Measurements from ENCODE around the gene ADAMTS9. TPM values are rescaled to one million over a fixed set of nuclear protein-coding genes. Genes with fewer than 3 reads are reported as not detected.
A peak's percentile ranks its signal among the peaks of the same experiment; 100 is the strongest.

ADAMTS9 gene
- total RNA-seq, 1 donor from 2014 or later = 8.2 TPM

DNA sequence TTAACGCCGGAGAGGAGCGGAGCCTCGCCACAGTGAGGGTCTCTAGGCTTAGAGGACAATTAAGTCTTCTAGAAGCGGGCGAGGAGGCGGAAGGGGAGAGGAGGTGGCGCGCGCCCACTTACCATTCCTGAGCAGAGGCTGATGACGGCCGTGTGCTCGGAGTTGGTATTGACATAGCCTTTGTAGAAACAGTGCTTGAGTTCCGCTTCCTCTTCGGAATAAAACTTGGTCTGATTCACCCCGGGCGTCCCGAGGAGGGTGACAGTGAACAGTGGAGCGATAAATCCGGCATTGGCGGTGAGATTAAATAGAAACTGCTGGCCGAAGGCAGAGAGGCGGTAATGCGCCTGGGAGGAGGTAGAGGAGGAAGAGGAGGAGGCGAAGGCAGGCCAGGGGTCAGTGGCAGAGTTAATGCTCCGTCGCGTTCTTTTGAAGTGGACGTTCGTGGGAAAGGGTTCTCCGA lies 1.3 kb downstream of the ADAMTS9 start:
- DNase-seq (ENCODE audit: low spot score) = no peak

DNA sequence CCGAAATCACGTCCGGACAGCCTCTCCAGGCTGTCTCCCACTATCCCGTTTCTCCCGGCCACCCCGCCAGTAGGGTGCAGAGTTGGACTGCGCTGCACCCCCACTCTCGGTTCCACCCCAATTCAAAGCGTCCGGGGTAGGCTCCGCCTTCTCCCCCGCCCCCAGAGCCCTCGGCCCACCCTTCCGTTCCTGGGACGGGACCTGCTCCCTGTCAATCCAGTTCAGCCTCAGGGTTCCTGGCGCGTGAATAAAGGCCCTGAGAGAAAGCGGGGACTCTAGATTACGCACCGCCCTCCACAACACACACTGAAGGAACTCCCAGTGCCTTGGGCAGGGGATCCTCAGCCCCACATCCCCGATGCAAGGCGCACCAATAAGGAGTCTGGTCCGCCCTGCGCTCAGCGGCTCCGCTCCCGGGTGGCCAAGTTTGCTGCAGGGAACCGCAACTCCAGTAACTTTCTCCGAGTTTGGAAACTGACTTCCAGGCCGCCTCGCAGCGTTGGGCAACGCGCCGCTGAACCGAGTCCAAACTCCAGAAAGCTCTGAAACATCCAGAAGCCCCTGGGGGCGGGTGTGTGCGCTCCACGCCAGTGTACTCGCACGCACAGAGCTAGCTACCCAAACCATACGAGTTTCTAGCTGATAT lies 1.9 kb downstream of the ADAMTS9 start:
- peak; percentile 90 for DNase-seq (ENCODE audit: low spot score)

DNA sequence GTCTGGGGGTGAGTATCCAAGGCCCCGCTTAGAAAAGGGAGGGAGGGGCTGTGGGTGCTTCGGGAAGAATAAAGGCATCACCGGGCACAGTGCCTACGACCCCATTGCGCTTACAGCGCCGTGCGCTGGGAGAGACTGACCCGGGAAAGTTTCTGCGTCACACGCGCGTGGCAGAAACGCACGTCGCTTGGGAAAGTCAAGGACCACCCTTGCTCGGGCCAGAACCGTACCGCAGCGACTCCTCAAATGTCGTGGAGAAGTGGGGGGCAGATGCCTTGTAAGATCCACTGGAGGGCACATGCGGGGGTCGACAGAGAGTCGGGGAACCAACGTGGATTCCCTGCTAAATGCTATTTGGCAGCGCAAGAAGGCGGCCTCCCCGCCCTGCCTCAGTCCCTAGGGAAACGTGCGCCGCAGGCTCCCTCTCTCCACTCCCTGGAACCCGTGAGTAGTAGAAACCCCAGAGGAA lies 2.4 kb downstream of the ADAMTS9 start:
- peak; percentile 51 for DNase-seq (ENCODE audit: low spot score)

DNA sequence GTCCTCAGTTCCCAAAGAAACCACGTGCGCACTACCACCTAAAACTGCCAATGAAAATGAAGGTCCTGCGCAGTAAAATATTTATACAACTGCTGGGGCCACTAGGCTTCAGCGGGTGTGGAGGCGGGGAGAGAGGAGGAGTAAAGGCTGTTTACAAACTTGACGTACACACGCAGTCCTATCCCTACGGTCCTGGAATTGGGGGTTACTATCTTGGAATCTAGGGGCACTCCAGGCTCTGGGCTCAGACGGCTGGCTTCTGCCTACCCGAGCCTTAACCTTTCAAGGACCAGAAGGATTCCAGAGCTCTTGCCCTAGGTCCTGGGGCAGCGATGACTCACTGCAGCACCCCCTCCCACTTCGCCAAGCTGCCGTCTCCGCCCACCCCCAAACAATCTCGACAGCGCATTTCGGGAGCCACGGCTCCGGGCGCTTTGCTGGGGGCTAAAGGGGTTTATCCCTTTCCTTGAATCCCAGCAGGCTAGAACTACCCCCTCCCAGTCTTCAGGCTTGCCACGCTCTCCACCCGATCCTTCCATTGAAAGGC lies 3.0 kb downstream of the ADAMTS9 start:
- peak; percentile 44 for DNase-seq (ENCODE audit: low spot score)

DNA sequence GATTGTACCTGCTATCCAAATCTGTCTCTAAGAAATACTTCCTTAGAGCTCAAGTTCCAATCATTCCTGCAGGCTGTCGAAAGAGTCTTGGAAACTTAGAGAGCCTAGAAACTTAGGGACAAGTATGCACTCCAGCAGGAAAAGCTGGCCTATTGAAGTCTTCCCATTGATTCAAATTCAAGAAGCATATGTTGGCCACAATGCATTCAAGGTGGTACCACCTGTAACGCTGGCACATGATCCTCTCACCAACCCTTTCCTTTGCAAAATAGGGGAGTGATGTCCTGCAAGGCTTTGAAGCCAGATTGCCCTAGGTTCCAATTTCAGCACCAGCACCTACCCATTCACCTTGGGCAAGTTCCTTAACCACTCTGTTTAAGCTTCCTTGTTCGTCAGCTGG lies 6.0 kb downstream of the ADAMTS9 start:
- DNase-seq (ENCODE audit: low spot score) = no peak

DNA sequence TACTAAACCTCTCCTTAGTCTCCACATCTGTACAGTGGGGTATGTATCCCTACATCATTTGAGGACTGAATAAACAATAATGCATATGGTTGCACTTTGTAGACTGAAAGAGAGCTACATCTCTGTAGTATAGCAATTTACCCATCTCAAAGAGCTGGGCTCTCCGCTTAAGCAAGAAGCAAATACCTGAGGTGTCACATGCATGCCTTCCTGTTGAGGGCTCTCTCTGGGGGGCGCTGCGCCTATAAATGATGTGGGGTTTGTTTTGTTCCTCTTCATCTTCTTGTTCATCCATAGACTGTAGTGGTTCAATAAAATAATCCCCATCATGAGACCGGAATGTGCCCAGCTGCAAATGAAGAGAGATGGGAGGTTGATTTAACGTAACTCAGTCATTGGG lies 6.8 kb downstream of the ADAMTS9 start:
- DNase-seq (ENCODE audit: low spot score) = no peak

DNA sequence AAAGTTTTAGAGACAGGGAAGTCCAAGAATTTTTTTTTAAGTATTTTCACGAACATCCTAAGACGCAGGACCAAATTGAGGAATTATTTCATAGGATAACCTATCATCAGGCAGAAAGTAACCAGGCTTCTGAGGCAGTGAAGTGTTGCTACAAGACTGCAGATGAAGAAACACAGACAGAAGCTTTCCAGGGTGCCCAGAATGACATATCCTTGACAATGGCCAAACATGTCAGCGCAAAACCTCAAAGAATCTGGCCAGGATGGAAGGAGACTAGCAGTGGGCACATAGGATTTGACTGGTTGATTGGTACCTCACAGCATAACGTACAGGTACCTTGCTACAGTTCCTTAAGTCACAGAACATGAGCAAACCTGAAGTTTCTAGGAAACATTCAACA lies 7.5 kb downstream of the ADAMTS9 start:
- no peak for DNase-seq (ENCODE audit: low spot score)

DNA sequence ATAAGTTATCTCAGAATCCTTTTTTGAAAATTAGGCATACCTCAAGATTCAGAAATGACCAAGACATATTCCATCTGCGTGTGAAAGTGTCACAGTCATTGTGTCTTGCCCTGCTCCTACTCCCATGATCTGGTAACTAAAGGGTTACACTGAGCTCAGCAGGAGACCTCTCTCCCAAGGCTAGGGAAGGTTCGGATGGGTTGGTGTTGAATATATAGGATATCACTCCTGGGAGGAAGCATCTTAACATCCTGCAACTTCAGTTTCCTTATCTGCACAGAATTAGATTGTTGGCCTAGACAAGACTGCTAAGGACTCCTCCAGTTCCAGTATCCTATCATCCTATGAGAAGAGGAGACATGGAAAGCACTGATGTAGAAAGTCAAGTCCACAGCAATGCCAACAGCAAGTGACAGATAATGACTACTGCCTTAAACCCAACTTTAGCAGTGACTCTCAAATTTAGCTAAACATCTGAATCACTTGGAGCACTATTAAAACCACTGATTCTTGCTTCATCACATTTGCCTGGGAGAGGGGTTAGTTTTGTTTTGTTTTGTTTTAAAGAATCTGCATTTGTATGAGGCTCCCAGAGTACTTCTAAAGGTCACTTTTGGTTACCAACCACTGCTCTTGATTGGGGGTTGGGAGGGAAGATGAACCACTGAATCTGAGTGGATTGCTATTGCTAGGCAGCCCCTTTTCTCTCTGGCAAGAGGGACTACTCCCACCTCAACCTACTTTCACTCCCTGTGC lies 9.7 kb downstream of the ADAMTS9 start:
- DNase-seq (ENCODE audit: low spot score) = no peak

DNA sequence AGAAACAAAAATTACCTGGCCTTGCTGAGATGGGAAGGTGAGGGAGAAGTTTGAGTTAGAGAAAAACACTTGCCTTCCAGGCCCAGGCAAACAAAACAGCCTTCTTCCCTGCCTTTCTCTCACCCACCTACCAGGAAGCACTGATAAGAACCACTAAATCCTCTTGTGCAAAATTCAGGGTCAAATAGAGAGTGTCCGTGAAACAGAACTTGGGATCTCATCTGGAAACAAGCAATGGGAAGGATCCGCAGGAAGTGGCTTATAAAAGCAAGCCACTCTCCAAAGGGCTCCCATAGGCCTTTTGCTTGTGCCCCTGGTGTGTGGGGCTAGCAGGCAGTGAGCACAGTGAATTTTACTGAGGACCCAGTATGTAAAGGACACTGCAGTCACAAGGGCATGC lies 11.0 kb downstream of the ADAMTS9 start:
- no peak for DNase-seq (ENCODE audit: low spot score)

DNA sequence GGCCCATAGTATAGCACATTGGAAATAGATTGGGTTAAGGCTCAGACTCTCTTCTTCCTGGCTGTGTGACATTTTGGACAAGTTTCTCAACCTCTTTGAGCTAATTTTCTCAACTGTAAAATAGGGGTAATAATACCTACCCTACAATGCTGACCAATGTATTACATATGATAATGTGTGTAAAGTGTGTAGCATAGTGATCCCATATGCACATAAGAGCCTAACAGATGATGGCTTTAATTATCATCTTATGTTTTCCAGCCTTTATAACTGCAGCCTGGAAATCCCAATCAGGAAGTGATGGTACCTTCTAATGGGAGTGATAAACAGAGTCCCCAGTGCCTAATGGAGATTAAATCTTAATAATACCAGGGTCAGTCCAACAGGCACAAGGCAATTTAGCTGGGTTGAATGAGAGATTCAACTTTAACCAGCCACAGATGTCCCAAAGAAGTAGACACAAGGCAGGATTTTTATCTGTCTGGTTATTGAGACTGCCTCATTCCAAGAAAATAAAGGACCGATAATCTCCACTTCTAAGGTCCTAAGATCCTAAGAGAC lies 12.0 kb downstream of the ADAMTS9 start:
- DNase-seq (ENCODE audit: low spot score) = no peak

DNA sequence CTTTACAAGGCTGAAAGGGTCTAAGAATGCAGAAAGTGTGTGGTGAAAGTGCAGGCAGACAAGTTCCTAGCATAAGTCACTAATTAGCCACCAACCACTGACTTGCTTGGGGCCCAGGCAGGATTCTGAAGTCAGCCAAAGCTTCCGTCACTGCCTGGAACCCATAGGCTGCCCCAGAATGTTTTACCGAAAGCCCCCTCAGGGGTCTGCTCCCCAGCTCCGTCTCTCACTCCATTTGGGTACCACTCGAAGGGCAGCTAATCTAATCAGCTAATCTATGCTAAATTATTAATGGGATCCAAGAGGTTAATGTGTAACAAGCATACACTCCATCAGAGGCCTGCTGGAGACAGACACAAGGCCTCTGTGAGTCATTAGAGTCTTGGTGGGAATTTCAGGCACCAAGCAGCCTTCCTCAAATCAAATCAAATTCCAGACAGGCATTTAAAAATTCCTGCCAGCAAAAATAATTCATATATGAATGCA lies 13.2 kb downstream of the ADAMTS9 start:
- no peak for DNase-seq (ENCODE audit: low spot score)

DNA sequence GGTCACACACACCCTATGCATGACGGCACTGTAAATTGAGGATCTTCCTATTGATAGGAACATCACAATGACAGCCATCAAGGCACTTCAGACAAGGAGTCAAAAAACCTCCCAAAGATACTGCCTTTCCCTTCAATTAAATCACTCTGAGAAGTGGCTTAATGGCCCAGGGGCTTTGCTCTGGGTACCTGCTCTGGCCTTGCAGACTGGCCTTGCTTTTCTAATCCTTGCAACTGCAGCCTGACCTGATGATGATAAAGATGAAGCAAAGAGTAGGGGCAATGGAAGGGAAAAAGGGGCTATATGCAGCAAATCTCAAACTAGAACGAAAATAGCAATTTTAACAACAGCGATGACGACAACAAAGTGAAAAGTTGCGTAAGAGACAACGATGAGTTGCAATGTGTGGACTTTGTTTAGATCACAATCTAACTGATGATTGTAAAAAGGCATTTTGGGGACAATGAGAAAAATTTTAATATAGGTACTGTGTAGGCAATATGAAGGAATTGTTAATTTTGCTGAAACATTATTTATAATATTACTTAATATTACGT lies 14.6 kb downstream of the ADAMTS9 start:
- DNase-seq (ENCODE audit: low spot score) = no peak

DNA sequence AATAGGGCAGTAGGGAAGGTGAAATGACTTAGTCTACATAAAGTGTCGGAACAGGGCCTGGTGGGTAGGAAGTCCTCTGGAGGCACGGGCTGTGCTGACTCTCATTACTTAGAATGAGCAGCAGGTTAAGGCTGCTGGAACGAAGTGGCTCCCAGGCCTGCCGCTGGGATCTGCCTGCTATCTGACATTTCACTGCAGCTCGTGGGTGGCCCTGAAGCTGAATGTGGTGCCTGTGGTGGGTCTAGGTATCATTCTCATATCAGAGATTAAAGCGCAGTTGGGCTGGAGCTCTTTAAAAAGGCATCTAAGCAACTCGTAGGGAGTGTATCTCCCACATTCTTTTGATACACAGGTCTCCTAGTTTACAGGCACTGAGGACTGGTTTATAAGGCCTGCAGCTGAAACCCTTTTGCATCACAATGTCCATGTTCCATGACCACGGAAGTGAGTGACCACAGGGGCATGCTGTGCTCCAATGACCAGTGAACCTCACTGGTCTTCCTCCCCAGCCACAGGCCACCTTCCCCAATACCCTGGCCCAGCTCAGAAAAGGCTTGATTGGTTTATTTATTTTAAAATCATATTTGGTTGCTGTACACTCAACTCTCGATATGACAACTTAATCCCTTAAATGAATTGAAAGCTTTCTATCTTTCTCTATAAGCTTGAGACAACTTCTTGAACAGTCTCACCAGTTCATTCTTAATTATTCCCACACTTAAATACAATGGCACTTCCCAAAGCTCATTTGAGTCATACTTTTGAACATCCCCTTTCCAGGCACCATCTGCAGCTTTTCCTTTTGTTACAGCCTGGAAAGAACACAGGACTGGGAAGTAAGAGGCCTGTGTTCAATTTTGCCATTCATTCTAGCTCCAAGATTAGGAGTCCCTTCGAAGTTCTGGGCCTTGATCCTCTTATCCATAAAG lies 19.0 kb downstream of the ADAMTS9 start:
- no peak for DNase-seq (ENCODE audit: low spot score)

DNA sequence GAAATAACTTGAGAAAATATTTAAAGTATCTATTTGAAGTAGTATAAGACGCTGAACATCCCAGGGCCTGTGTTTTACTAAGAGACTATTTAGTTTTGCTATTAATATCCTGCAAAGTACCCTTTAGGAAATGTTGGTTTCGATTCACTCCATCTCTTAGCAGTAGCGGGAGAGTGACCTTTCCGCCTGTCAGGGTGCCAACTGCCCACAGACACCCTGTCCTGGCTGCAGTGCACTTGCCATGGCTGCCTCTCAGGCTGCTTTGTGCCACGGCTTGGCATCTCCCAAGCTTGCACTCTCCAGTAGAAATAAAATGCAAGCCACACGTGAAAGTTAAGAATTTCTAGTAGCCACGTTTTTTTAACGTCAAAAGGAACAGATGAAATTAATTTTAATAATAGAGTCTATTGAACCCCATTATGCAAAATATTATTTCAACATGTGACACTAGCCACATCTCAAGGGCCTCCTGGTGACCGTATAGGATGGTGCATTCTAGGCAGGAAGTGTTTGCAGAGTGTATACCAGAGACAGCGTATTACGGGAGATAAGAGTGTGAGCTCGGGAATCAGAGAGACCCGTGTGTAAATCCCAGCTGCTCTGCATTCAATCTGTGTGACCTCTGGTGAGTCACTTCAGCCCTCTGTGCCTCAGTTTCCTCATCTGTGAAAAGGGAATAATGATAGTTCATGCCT lies 19.8 kb downstream of the ADAMTS9 start:
- no peak for DNase-seq (ENCODE audit: low spot score)

DNA sequence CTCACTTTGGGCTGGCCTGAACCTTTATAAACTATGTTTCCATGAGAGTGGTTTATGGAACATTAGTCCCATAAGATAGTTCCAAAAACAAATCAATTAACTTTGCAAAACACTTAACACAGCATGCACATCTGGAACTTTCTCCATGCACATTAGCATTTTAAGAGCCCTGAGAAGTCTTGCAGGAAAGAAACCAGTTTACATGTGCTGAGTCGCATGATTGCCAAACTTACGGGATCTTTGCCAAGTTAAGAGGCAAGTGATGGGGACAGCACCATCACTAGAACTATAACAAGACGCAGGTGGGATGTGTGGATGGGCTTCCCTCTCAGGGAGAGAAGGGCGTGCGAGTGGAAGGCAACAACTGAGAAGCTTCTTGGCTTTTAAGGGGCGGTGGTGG lies 20.7 kb downstream of the ADAMTS9 start:
- DNase-seq (ENCODE audit: low spot score) = no peak

DNA sequence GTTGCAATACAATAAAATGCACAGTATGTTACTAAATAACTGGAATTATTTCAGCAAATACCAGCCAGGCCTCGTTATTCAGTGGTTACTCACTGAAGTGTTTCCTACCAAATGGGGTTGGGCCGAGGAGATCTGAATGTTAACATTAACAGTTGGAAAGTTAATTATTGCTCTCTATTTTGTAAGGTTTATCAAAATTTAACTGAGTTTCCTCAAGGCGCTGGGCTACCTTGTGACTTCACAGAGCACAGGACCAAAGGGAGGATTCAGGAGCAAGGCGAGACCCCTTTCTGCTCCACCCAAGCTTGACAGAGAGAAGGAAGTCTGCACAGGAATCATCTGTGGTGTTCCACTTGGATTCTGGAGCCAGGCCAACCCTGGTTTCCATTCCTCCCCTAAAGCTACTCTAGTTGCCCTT lies 21.6 kb downstream of the ADAMTS9 start:
- peak; percentile 30 for DNase-seq (ENCODE audit: low spot score)

DNA sequence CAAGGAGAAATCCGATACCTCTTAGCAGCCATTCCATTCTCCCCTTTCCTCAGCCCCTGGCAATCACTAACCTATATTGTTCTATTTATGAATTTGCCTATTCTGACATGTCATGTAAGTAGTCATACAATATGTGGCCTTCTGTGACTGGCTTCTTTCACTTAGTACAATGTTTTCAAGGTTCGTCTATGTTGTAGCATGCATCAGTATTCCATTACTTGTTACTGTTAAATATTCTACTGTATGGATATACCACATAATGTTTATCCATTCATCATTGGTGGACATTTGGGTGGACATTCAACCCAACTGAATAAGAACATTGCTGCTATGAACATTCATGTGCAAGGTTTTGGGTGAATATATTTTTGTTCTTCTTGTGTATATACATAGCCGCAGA lies 23.4 kb downstream of the ADAMTS9 start:
- no peak for DNase-seq (ENCODE audit: low spot score)

DNA sequence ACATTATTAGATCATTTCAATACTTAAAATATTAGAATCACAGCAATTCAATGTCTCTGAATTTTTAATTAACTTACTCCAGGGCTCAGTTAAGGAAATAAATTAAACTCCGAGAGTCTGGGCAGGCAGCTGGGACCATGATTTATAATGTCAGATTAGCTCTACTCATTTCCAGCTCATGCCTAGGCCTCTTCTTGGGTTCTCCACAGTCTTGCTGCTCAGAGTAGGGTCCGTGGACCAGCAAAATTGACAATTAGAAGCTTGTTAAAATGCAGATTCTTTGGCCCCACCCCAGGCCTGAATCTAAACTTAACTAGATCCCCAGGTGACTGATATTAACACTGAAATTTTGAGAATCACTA lies 28.2 kb downstream of the ADAMTS9 start:
- DNase-seq (ENCODE audit: low spot score) = no peak

DNA sequence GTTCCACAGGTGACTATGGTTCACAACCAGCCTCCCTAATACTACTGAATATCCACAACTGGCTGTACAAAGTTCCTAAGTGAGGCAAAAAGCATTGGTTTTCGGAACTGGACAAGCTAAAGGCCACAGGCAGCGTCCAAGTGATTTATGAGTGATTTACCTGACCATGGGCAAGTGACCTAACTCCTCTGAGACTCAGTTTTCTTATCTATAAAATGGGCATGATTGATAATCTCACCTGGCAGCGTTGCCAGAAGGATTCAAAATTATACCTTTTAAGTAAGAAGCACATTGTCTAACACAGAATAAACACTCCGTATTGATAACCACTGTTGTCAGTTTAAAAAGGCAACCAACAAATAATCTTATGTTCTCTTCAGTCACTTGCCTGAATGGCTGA lies 29.8 kb downstream of the ADAMTS9 start:
- no peak for DNase-seq (ENCODE audit: low spot score)

DNA sequence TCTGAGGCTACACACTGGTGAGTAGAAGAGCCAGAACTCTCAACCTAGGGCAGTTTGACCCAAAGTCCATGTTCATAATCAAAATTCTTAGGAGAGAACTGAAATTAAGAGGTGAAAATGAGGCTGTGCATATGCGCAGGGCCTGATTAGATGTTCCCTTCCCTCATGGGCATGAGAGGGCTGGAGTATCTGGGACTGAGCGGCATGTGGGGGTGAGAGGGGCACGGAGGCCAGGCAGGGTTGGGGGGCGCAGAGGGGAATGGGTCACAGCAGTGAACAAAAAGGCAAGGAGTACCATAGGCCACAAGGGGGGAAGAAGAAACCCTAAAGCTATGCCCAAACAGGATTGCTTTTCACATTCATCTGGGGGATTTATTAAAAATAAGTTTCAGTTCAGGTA lies 31.3 kb downstream of the ADAMTS9 start:
- no peak for DNase-seq (ENCODE audit: low spot score)

DNA sequence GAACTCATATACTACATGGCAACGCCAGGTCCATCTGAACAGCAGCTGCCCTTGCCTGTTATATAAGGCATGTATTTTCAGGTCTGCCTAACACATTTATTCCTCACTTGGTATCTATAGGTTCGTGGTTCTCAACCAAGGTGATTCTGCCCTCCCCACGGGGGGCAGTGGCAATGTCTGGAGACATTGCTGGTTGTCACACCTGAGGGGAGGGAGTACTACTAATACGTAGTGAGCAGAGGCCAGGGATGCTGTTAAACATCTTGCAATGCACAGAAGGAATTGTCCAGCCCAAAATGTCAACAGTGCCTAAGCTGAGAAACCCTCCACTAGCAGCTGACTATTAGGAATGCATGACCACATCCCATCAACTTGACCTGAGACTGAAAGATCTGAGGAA lies 32.6 kb downstream of the ADAMTS9 start:
- DNase-seq (ENCODE audit: low spot score) = no peak

Data from mucosa of gallbladder (tissue), 1 donor.